Measurements from ENCODE around the gene ADI1.

Gene ADI1

DNA sequence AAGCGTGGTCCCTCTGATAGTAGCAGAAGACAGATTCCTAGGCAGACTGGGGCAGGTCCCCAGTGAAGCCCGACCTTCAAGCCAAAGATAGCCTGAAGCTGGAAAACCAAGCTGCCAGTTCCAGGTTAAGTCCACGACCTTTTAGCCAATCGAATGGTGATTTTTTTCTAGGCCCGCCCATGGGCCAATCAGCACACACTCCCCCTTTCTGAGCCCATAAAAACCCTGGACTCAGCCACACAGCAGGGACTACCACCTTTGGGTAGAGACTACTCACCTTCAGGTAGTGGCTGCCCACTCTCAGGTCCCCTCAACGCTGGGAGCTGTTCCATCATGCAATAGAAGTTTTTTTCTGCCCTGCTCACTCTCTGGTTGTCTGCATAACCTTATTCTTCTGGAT lies 14.5 kb upstream of the ADI1 start:
- Histone ChIP-seq H3K27me3 (no peaks in the 10 kb centered on the region), H3K27ac (no peak overlapping the region), H3K4me1 (peaks cover 10% of the 10 kb centered on the region; the same call in 1 of the 2 replicates), H3K4me2 (no peak overlapping the region), H3K9me3 (peaks cover 14% of the 10 kb centered on the region), H3K36me3 (peaks cover 20% of the 10 kb centered on the region), H3K4me3 (no peak overlapping the region), H4K20me1 (no peaks in the 10 kb centered on the region), H3K9ac (no peak overlapping the region)
- TF ChIP-seq Cebpa-rat (IDR thresholded peaks at IDR 0.05), result no peak

DNA sequence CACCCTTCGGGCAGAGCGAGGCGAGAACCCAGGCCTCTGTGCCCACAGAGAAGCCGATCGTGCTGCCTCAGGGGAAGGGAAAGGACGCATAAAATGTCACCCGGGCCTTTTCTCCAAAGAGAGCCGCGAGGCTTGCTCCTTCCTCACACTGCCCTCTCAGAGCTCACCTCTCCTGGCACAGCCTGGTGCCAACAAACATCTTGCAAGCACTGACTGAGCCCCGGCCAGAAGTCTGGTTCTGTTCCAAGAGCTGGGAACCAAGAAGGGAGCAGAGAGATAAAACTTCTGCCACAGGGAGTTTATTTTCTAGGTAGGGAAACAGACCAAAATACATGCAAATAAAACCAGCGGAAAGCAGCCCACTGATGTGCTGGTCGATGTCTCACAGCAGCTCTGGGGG lies 13.6 kb upstream of the ADI1 start:
- H3K27ac ChIP-seq, result no peak overlapping the region

GRCh38 chr2:3529316-3530025 lies 10.1 kb upstream of the ADI1 start:
- H3K4me3 ChIP-seq, result no peak overlapping the region
- peaks cover 17% of the 10 kb centered on the region for H3K36me3 ChIP-seq
- no peak for TF ChIP-seq Cebpa-rat (IDR thresholded peaks at IDR 0.05)
- H3K4me1 ChIP-seq, result 0 out of 2 replicates have a peak, but pooled peaks cover 3% of the 10 kb centered on the region
- H3K4me2 ChIP-seq, result no peak overlapping the region
- peaks cover 9% of the 10 kb centered on the region for H3K9me3 ChIP-seq
- H3K9ac ChIP-seq, result no peak overlapping the region
- H4K20me1 ChIP-seq, result no peaks in the 10 kb centered on the region
- H3K27ac ChIP-seq, result no peak overlapping the region
- H3K27me3 ChIP-seq, result no peaks in the 10 kb centered on the region

More for the DNA sequence above, 13.6 kb upstream of the ADI1 start:
- Histone ChIP-seq H3K4me2 (no peak overlapping the region), H3K36me3 (peaks cover 20% of the 10 kb centered on the region), H3K4me3 (no peak overlapping the region), H3K27me3 (no peaks in the 10 kb centered on the region), H3K9me3 (peaks cover 14% of the 10 kb centered on the region), H3K4me1 (peaks cover 10% of the 10 kb centered on the region; the same call in 1 of the 2 replicates), H3K9ac (no peak overlapping the region), H4K20me1 (no peaks in the 10 kb centered on the region)
- no peak for TF ChIP-seq Cebpa-rat (IDR thresholded peaks at IDR 0.05)

DNA sequence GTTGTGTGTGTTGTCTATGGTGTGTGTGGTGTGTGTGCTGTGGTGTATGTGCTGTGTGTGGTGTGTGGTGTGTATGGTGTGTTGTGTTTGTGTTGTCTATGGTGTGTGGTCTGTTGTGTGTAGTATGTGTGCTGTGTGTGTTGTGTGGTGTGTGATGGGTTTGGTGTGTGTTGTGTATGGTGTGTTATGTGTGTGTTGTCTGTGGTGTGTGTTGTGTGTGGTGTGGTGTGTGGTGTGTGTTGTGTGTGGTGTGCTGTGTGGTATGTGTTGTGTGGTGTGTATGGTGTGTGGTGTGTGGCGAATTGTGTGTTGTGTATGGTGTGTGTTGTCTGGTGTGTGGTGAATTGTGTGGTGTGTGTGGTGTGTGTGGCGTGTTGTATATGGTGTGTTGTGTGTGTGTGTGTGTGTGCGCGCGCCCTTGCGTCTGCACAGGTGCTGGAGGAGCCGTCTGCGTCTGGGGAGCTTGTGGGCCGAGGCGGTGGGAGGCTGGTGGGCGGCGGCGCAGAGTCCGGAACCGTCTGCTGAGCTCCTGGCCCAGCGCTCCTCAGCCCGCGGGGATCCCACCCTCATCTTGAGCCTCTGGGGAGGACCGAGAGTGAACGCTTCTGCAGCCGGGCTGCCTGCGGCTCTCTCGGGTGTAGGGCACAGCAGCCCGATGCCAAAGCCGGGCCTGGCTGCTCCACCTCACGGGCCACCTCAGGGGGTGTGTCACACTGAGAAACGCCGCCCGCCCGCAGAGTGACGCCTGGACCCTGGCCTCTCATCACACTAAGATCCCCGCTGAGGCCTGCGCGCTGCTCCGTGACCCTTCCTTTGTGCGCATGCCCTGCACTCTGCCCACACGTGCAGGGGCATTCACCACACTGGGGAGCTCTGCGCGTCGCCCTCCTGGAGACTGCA lies 8.8 kb upstream of the ADI1 start:
- H3K27me3 ChIP-seq, result no peaks in the 10 kb centered on the region
- no peaks in the 10 kb centered on the region for H3K9me3 ChIP-seq
- no peaks in the 10 kb centered on the region for H4K20me1 ChIP-seq
- H3K4me2 ChIP-seq, result no peak overlapping the region
- TF ChIP-seq Cebpa-rat (IDR thresholded peaks at IDR 0.05), result no peak
- no peak overlapping the region for H3K9ac ChIP-seq
- no peak overlapping the region for H3K4me3 ChIP-seq
- H3K27ac ChIP-seq, result no peak overlapping the region
- H3K4me1 ChIP-seq, result 0 out of 2 replicates have a peak, but pooled peaks cover 3% of the 10 kb centered on the region
- peaks cover 3% of the 10 kb centered on the region for H3K36me3 ChIP-seq

- H3K9me3 ChIP-seq, result no peaks in the 10 kb centered on the region
These were observed 7.5 kb upstream of the ADI1 start for GRCh38 chr2:3526871-3527270.

GRCh38 chr2:3523551-3524041 lies 4.3 kb upstream of the ADI1 start:
- Histone ChIP-seq H3K4me3 (no peak overlapping the region), H3K4me1 (peaks cover 23% of the 10 kb centered on the region), H3K9ac (no peak overlapping the region), H3K9me3 (no peaks in the 10 kb centered on the region), H3K27me3 (no peaks in the 10 kb centered on the region), H3K4me2 (no peak overlapping the region), H3K27ac (no peak overlapping the region), H3K36me3 (no peaks in the 10 kb centered on the region), H4K20me1 (no peaks in the 10 kb centered on the region)
- no peak for TF ChIP-seq Cebpa-rat (IDR thresholded peaks at IDR 0.05)

More at GRCh38 chr2:3526871-3527270, 7.5 kb upstream of the ADI1 start:
- no peak for TF ChIP-seq Cebpa-rat (IDR thresholded peaks at IDR 0.05)
- Histone ChIP-seq H3K9ac (no peak overlapping the region), H3K27ac (no peak overlapping the region), H3K4me3 (no peak overlapping the region), H3K27me3 (no peaks in the 10 kb centered on the region), H3K36me3 (no peaks in the 10 kb centered on the region), H3K4me1 (0 out of 2 replicates have a peak, but pooled peaks cover 3% of the 10 kb centered on the region), H3K4me2 (no peak overlapping the region), H4K20me1 (no peaks in the 10 kb centered on the region)

- Histone ChIP-seq H3K36me3 (no peaks in the 10 kb centered on the region), H3K4me2 (no peak overlapping the region), H4K20me1 (no peaks in the 10 kb centered on the region), H3K4me1 (peaks cover 26% of the 10 kb centered on the region), H3K27ac (no peak overlapping the region), H3K27me3 (no peaks in the 10 kb centered on the region), H3K4me3 (no peak overlapping the region), H3K9ac (no peak overlapping the region), H3K9me3 (no peaks in the 10 kb centered on the region)
- no peak for TF ChIP-seq Cebpa-rat (IDR thresholded peaks at IDR 0.05)
These were observed 3.7 kb upstream of the ADI1 start for GRCh38 chr2:3522961-3523421.

DNA sequence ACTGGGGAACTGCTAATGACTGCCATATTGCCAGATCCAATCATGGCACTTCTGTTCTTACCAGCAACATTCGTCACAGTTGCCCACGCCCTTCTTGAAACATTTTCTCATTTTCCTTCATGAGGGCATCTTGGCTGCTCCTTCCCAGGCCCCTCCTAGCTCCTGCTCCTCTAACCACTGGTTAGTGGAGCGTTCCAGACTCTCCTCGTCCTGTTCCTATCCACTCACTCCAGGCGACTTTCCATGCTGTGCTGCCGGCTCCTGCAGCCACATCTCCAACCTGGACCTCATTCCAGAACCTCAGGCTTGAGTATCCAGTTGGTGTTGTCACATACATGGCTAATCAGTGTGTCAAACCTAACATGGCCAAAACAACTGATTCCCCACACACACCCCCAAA lies 1.3 kb upstream of the ADI1 start:
- no peak overlapping the region for H3K9ac ChIP-seq
- H3K27ac ChIP-seq, result no peak overlapping the region
- peaks cover 19% of the 10 kb centered on the region for H3K36me3 ChIP-seq
- peaks cover 15% of the 10 kb centered on the region for H3K9me3 ChIP-seq
- peak overlapping the region; percentile 79; the same call in 1 of the 2 replicates for H3K4me3 ChIP-seq
- no peaks in the 10 kb centered on the region for H3K27me3 ChIP-seq
- H3K4me2 ChIP-seq, result peak overlapping the region; percentile 91
- no peak for TF ChIP-seq Cebpa-rat (IDR thresholded peaks at IDR 0.05)
- no peaks in the 10 kb centered on the region for H4K20me1 ChIP-seq
- peaks cover 33% of the 10 kb centered on the region for H3K4me1 ChIP-seq

DNA sequence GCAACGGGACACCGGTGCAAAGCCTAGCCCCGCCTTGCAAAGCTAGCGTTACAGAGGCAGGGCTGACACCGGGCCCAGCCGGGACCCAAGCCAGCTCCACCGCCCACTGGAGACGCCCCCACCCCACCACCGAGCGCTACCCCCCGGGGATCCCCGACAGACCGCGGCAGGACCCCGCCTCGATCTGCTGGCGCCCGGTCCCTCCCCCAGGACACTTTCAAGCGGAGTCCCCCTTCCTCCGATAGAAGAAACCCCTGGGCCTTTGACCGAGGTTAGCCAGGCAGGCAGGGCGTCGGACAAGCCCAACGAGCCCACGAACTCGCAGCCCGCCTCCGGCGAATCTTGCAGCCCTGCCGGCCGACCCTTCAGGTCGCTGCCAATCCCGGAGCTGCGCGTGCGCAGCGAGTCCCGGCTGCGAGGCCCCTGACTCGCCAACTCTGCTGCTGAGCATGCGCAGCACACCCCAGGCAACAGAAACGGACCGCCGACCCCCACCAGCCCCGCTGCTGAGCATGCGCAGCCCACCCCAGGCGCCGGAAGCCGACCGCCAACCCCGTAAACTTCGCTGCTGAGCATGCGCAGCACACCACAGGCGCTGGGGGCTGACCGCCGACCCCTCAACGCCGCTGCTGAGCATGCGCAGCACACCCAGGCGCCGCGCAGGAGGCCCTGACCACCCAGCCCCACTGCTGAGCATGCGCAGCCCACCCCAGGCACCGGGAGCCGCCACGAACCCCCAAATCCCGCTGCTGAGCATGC lies 656 bp downstream of the ADI1 start:
- Histone ChIP-seq H4K20me1 (no peaks in the 10 kb centered on the region), H3K4me3 (peak overlapping the region; percentile 79), H3K36me3 (peaks cover 29% of the 10 kb centered on the region), H3K9ac (peak overlapping the region; percentile 90), H3K27me3 (no peaks in the 10 kb centered on the region), H3K4me2 (peak overlapping the region; percentile 91), H3K9me3 (peaks cover 34% of the 10 kb centered on the region), H3K4me1 (peaks cover 34% of the 10 kb centered on the region), H3K27ac (peak overlapping the region; percentile 94)
- TF ChIP-seq Cebpa-rat (IDR thresholded peaks at IDR 0.05), result no peak
